DMS 273 (cell line): Measurements from ENCODE around the gene CTSD.
"Not testable (repeated sequence)": the region's sequence is repeated elsewhere in the genome, so short reads cannot be mapped to it uniquely, and the experiment has no call there.

Source experiments
- DNase-seq: peaks from one replicate; lab custom pipeline; 2025; ENCODE audit not compliant: unreplicated experiment; lab: John Stamatoyannopoulos, UW

The CTSD gene

GRCh38 chr11:1770528-1770927, 6.8 kb upstream of the CTSD start:
- DNase-seq = no peak

GRCh38 chr11:1770061-1770460, 6.3 kb upstream of the CTSD start:
- DNase-seq = no peak

- DNase-seq = not testable (repeated sequence)
Observed at GRCh38 chr11:1769304-1769936, 5.7 kb upstream of the CTSD start.

GRCh38 chr11:1768141-1768469, 4.4 kb upstream of the CTSD start:
- no peak for DNase-seq

- no peak for DNase-seq
Observed at GRCh38 chr11:1767399-1768140, 3.8 kb upstream of the CTSD start.

- no peak for DNase-seq
Observed at GRCh38 chr11:1766719-1767398, 3.1 kb upstream of the CTSD start.

- no peak for DNase-seq
Observed at GRCh38 chr11:1765871-1766718, 2.4 kb upstream of the CTSD start.

- no peak for DNase-seq
Observed at GRCh38 chr11:1763336-1763795, 361 bp downstream of the CTSD start.

- no peak for DNase-seq
Observed at GRCh38 chr11:1762537-1763302, 1.0 kb downstream of the CTSD start.

- DNase-seq = no peak
Observed at GRCh38 chr11:1761857-1762536, 1.7 kb downstream of the CTSD start.

- no peak for DNase-seq
Observed at GRCh38 chr11:1761110-1761856, 2.4 kb downstream of the CTSD start.

- no peak for DNase-seq
Observed at GRCh38 chr11:1760351-1761109, 3.2 kb downstream of the CTSD start.

GRCh38 chr11:1759851-1760220, 3.9 kb downstream of the CTSD start:
- DNase-seq = no peak

GRCh38 chr11:1759151-1759850, 4.4 kb downstream of the CTSD start:
- DNase-seq = no peak

- DNase-seq = no peak
Observed at GRCh38 chr11:1758611-1759150, 5.0 kb downstream of the CTSD start.

GRCh38 chr11:1757861-1758610, 5.7 kb downstream of the CTSD start:
- no peak for DNase-seq
